OCI-LY1 (cell line): ENCODE results near the gene KIF16B.

Experiments used
- CTCF ChIP-seq: fragments of 200-600 bp; sonication (generic), shearing (Covaris generic); IDR thresholded peaks from 2 replicates; pipeline ENCODE4 v1.5.1; 2017; ENCODE audit warnings: mild to moderate bottlenecking, antibody characterized with exemption, low read length, moderate library complexity, mixed read lengths
- EZH2 ChIP-seq: fragments of 200-600 bp; sonication (generic), shearing (Covaris generic); IDR thresholded peaks from 2 replicates; pipeline ENCODE4 v1.8.0; 2017; ENCODE audit warnings: borderline replicate concordance, mixed run types, mild to moderate bottlenecking, antibody characterized with exemption, low read length, moderate library complexity, mixed read lengths

GRCh38 chr20:16241911-16242310, 331.3 kb downstream of the KIF16B start:
- TF ChIP-seq CTCF, result no peak
- no peak for TF ChIP-seq EZH2
